Liver (tissue), 9 donors: ENCODE results near the gene RSRC1. TPM values are rescaled to one million over a fixed set of nuclear protein-coding genes. Genes with fewer than 3 reads are reported as not detected.

ENCODE experiments used
- DNase-seq: peaks from one replicate; pipeline ENCODE4 v3.0.0-alpha.2; 2017; ENCODE audit warnings: low spot score
- H3K27ac ChIP-seq, 2 donors: one replicate each; pipeline ENCODE4 v1.7.0; 2013; ENCODE audit warnings: inconsistent platforms in 2 of 2, low read length in 2 of 2, control low read depth in 1 of 2, low read depth in 1 of 2, mild to moderate bottlenecking in 1 of 2
- H3K27me3 ChIP-seq, 4 donors: one replicate each; pipeline versions ENCODE4 v1.6.1 to v1.7.0; 2013; ENCODE audit warnings: low read length in 3 of 4, inconsistent platforms in 1 of 4, mild to moderate bottlenecking in 1 of 4, moderate library complexity in 1 of 4; ENCODE audit not compliant: control insufficient read depth in 4 of 4, insufficient read depth in 4 of 4
- H3K36me3 ChIP-seq, 4 donors: one replicate each; pipeline versions ENCODE4 v1.6.1 to v1.7.0; 2013; ENCODE audit warnings: low read length in 3 of 4, mild to moderate bottlenecking in 3 of 4, low read depth in 1 of 4, moderate library complexity in 1 of 4; ENCODE audit not compliant: control insufficient read depth in 4 of 4, insufficient read depth in 3 of 4
- H3K4me1 ChIP-seq, 4 donors: one replicate each; pipeline versions ENCODE4 v1.6.1 to v1.7.0; 2013; ENCODE audit warnings: low read length in 3 of 4, mild to moderate bottlenecking in 3 of 4, moderate library complexity in 1 of 4; ENCODE audit not compliant: control insufficient read depth in 4 of 4, insufficient read depth in 4 of 4
- H3K4me3 ChIP-seq, 3 donors: one replicate each; pipeline versions ENCODE4 v1.6.1 to v1.7.0; 2013; ENCODE audit warnings: low read length in 3 of 3, control low read depth in 1 of 3, low read depth in 1 of 3, mild to moderate bottlenecking in 1 of 3
- H3K9ac ChIP-seq, 2 donors: one replicate each; pipeline ENCODE4 v1.7.0; 2013; ENCODE audit warnings: low read length in 2 of 2, mild to moderate bottlenecking in 2 of 2, moderate library complexity in 2 of 2, control low read depth in 1 of 2, low read depth in 1 of 2
- H3K9me3 ChIP-seq, 4 donors: one replicate each; pipeline versions ENCODE4 v1.6.1 to v1.7.0; 2013; ENCODE audit warnings: low read length in 3 of 4; ENCODE audit not compliant: control insufficient read depth in 4 of 4
- EGR1 ChIP-seq, 2 donors: IDR thresholded peaks; 2 replicates each; pipeline ENCODE4 v1.6.1; 2016 to 2018; ENCODE audit warnings: antibody characterized with exemption in 2 of 2, low read depth in 2 of 2
- FOXA1 ChIP-seq: IDR thresholded peaks from 2 replicates; pipeline ENCODE4 v1.6.1; 2016; ENCODE audit warnings: antibody characterized with exemption
- FOXA2 ChIP-seq: IDR thresholded peaks from 2 replicates; pipeline ENCODE4 v1.6.1; 2016; ENCODE audit warnings: antibody characterized with exemption
- GABPA ChIP-seq, 2 donors: IDR thresholded peaks in 1 of 2; conservative IDR thresholded peaks in 1 of 2; 2 replicates each; pipeline ENCODE4 v1.6.1; 2016; ENCODE audit warnings: antibody characterized with exemption in 2 of 2, mild to moderate bottlenecking in 1 of 2, moderate library complexity in 1 of 2
- HNF4A ChIP-seq, 2 donors: conservative IDR thresholded peaks; 2 replicates each; pipeline ENCODE4 v1.6.1; 2016; ENCODE audit warnings: antibody characterized with exemption in 2 of 2, mild to moderate bottlenecking in 2 of 2
- HNF4G ChIP-seq: IDR thresholded peaks from 2 replicates; pipeline ENCODE4 v1.6.1; 2016; ENCODE audit warnings: antibody characterized with exemption
- JUND ChIP-seq, 2 donors: IDR thresholded peaks; 2 replicates each; pipeline ENCODE4 v1.6.1; 2016; ENCODE audit warnings: antibody characterized with exemption in 2 of 2
- NR2F2 ChIP-seq: IDR thresholded peaks from 2 replicates; pipeline ENCODE4 v1.6.1; 2016; ENCODE audit warnings: antibody characterized with exemption
- RXRA ChIP-seq, 2 donors: IDR thresholded peaks; 2 replicates each; pipeline ENCODE4 v1.6.1; 2017 to 2018; ENCODE audit warnings: antibody characterized with exemption in 2 of 2, mild to moderate bottlenecking in 1 of 2
- SP1 ChIP-seq: IDR thresholded peaks from 2 replicates; pipeline ENCODE4 v1.6.1; 2018; ENCODE audit warnings: antibody characterized with exemption, mild to moderate bottlenecking
- TAF1 ChIP-seq: conservative IDR thresholded peaks from 2 replicates; pipeline ENCODE4 v1.6.1; 2016; ENCODE audit warnings: antibody characterized with exemption, mild to moderate bottlenecking
- YY1 ChIP-seq: IDR thresholded peaks from 2 replicates; pipeline ENCODE4 v1.6.1; 2016; ENCODE audit warnings: antibody characterized with exemption, mild to moderate bottlenecking
- WGBS: extraction: QIAGEN DNeasy Blood & Tissue Kit; methylation state at CpG from one replicate; pipeline ENCODE4 v1.1.7; 2013; 5-methylcytosine and 5-hydroxymethylcytosine counted together
- polyA plus RNA-seq, 2 donors: library from polyadenylated mRNA; stranded (reverse) in 1 of 2; unstranded in 1 of 2; fragments of 200-250 nt in 1 of 2; fragments of >200 nt in 1 of 2; fragmentation: Nextera tagmentation in 1 of 2; extraction: Ambion mirVana in 1 of 2; gene quantifications; one replicate each; pipeline versions ENCODE4 v1.2.1 to v1.2.3, GENCODE V29; 2013 to 2015
- total RNA-seq, 2 donors: library from RNA; depleted of rRNA; stranded (reverse); fragments of >200 nt; gene quantifications; one replicate each; pipeline ENCODE4 v1.2.3, GENCODE V29; 2014
- TF ChIP-seq, protein P1 (sequence below): IDR thresholded peaks from 2 replicates; pipeline ENCODE4 v1.6.1; 2016; ENCODE audit warnings: antibody characterized with exemption
- TF ChIP-seq, protein P2 (sequence below): fragments of 150-350 bp; IDR thresholded peaks from 2 replicates; pipeline ENCODE4 v1.5.1; 2017; ENCODE audit warnings: improper control_type of control experiment, low read depth, low read length; ENCODE audit not compliant: missing input control
- TF ChIP-seq, protein P3 (sequence below): IDR thresholded peaks from 2 replicates; pipeline ENCODE4 v1.6.1; 2016; ENCODE audit warnings: antibody characterized with exemption
- TF ChIP-seq, protein P4 (sequence below): IDR thresholded peaks from 2 replicates; pipeline ENCODE4 v1.6.1; 2016; ENCODE audit warnings: antibody characterized with exemption
- donor health status: healthy.
- donor health status: healthy.
- donor health status: healthy.
- donor health status: healthy.
- donor health status: healthy.

Gene RSRC1
- total and polyA plus RNA-seq, 4 donors: 7.2 to 30.3 (median 20.7) TPM

DNA sequence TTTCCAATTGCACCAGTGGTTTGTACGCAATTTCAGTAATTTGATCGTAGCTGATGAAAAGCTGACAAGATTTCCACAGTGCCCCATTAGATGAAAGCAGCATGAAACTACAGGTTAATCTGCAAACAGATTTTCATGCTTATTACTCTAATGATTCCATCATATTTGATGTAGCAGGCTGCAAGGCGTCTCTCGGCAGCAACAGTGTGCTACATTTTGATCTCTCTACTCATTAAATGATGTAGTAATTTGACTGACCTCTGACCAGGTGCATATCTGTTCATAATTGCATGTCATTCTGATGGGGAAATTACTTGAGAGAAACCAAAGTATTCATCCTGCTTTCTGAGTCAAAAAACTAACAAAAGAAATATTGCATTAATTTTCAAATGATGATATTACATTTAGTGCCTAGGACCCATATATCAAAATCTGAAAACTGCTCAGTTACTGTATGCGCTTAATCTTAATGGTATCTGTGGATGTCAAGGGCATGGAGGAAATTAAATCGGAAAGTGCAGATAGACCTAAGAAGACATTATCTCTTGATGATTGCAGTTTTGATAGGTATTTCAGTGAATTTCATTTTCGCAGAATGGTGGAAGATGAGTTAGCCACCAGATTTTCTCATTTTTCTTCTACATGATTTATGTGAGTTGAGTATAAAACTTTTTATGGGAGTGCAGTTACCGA is 198.5 kb downstream of the RSRC1 start:
- H3K9me3 ChIP-seq: no peaks in the 10 kb centered on the region
- no peak overlapping the region for H3K9ac ChIP-seq
- H3K27me3 ChIP-seq: no peaks in the 10 kb centered on the region
- DNase-seq: no peak
- H3K27ac ChIP-seq: no peak overlapping the region
- TF ChIP-seq, protein P1, sequence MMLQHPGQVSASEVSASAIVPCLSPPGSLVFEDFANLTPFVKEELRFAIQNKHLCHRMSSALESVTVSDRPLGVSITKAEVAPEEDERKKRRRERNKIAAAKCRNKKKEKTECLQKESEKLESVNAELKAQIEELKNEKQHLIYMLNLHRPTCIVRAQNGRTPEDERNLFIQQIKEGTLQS: no peak
- no peak for TF ChIP-seq SP1
- TF ChIP-seq, protein P2, sequence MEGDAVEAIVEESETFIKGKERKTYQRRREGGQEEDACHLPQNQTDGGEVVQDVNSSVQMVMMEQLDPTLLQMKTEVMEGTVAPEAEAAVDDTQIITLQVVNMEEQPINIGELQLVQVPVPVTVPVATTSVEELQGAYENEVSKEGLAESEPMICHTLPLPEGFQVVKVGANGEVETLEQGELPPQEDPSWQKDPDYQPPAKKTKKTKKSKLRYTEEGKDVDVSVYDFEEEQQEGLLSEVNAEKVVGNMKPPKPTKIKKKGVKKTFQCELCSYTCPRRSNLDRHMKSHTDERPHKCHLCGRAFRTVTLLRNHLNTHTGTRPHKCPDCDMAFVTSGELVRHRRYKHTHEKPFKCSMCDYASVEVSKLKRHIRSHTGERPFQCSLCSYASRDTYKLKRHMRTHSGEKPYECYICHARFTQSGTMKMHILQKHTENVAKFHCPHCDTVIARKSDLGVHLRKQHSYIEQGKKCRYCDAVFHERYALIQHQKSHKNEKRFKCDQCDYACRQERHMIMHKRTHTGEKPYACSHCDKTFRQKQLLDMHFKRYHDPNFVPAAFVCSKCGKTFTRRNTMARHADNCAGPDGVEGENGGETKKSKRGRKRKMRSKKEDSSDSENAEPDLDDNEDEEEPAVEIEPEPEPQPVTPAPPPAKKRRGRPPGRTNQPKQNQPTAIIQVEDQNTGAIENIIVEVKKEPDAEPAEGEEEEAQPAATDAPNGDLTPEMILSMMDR: no peak
- TF ChIP-seq, protein P3, sequence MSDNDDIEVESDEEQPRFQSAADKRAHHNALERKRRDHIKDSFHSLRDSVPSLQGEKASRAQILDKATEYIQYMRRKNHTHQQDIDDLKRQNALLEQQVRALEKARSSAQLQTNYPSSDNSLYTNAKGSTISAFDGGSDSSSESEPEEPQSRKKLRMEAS: no peak
- TF ChIP-seq YY1: no peak
- TF ChIP-seq HNF4G: no peak
- no peak for TF ChIP-seq FOXA2
- TF ChIP-seq RXRA (IDR thresholded peaks at IDR 0.05): no peak
- no peak for TF ChIP-seq TAF1
- no peak for TF ChIP-seq EGR1 (IDR thresholded peaks at IDR 0.05; ENCODE audit: low read depth in 2 of 2)
- TF ChIP-seq NR2F2: no peak
- no peaks in the 10 kb centered on the region for H3K4me1 ChIP-seq
- H3K36me3 ChIP-seq: peaks cover 0 to 1% (median 0%) of the 10 kb centered on the region in 4 donors
- no peak overlapping the region for H3K4me3 ChIP-seq
- WGBS: 98% methylated on average over 8 of the region's 8 CpGs

DNA sequence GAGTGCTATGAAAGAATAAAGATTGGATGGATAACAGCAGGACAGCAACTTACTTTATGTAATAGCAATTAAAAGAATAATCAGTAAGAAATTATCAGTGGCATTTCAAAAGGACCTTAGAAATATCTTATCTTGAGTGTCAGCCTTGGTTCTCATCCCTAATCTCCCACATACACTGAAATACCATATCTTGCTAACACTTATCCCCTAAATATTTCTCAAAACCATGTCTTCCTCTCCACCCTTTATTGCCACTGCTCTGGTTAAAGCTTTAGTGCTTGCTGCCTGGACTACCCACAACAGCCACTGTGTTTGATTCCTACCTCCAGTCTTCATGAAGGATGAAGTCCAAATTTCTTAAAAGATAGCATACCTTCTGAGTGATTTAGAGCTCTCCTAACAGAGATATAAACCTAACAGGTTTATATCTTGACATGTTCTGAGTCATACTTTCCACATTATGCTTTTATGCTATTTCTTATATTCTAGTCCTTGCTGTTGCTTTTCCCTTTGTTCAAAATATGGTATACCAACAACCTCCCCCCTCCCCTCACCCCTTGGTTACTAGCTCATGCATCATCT is 202.8 kb downstream of the RSRC1 start:
- no peaks in the 10 kb centered on the region for H3K4me1 ChIP-seq
- no peaks in the 10 kb centered on the region for H3K9me3 ChIP-seq
- no peak overlapping the region for H3K4me3 ChIP-seq
- no peak overlapping the region for H3K9ac ChIP-seq
- H3K27ac ChIP-seq: no peak overlapping the region
- peaks cover 0 to 1% (median 0%) of the 10 kb centered on the region in 4 donors for H3K36me3 ChIP-seq
- no peak for DNase-seq
- no peaks in the 10 kb centered on the region for H3K27me3 ChIP-seq
- TF ChIP-seq TAF1 (no peak), FOXA2 (no peak), EGR1 (IDR thresholded peaks at IDR 0.05; ENCODE audit: low read depth in 2 of 2) (no peak), SP1 (no peak), JUND (IDR thresholded peaks at IDR 0.05) (no peak), FOXA1 (no peak), GABPA (IDR thresholded peaks at IDR 0.05 in 1 of 2, conservative IDR thresholded peaks at IDR 0.05 in 1 of 2) (no peak), HNF4A (conservative IDR thresholded peaks at IDR 0.05) (no peak), RXRA (IDR thresholded peaks at IDR 0.05) (no peak)
- TF ChIP-seq, protein P4, sequence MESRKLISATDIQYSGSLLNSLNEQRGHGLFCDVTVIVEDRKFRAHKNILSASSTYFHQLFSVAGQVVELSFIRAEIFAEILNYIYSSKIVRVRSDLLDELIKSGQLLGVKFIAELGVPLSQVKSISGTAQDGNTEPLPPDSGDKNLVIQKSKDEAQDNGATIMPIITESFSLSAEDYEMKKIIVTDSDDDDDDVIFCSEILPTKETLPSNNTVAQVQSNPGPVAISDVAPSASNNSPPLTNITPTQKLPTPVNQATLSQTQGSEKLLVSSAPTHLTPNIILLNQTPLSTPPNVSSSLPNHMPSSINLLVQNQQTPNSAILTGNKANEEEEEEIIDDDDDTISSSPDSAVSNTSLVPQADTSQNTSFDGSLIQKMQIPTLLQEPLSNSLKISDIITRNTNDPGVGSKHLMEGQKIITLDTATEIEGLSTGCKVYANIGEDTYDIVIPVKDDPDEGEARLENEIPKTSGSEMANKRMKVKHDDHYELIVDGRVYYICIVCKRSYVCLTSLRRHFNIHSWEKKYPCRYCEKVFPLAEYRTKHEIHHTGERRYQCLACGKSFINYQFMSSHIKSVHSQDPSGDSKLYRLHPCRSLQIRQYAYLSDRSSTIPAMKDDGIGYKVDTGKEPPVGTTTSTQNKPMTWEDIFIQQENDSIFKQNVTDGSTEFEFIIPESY: no peak
- TF ChIP-seq, protein P1: no peak
- TF ChIP-seq, protein P2: no peak
- TF ChIP-seq, protein P3: no peak
